NCI-H2227 (cell line): ENCODE measurements around the gene EPYC.

Experiments
- DNase-seq: peaks from one replicate; lab custom pipeline; 2025; ENCODE audit not compliant: unreplicated experiment; lab: John Stamatoyannopoulos, UW

EPYC gene

GRCh38 chr12:91004872-91005271 lies at the start of gene EPYC:
EPYC (minus strand) TSS chr12:91004972; CDS start chr12:91002565, 2,407 bp downstream.
- DNase-seq: no peak

- peak; percentile 52 for DNase-seq
These were observed 49.4 kb upstream of the EPYC start for GRCh38 chr12:91053951-91054715.

GRCh38 chr12:91052026-91052425 lies 47.3 kb upstream of the EPYC start:
- DNase-seq: no peak

- DNase-seq: no peak
These were observed 39.8 kb upstream of the EPYC start for GRCh38 chr12:91044586-91044985.

GRCh38 chr12:91043408-91043807 lies 38.6 kb upstream of the EPYC start:
- no peak for DNase-seq

- DNase-seq: no peak
These were observed 35.5 kb upstream of the EPYC start for GRCh38 chr12:91040096-91040755.

GRCh38 chr12:91037276-91037675 lies 32.5 kb upstream of the EPYC start:
- no peak for DNase-seq

- no peak for DNase-seq
These were observed 28.5 kb upstream of the EPYC start for GRCh38 chr12:91033251-91033650.

GRCh38 chr12:91023326-91024004 lies 18.7 kb upstream of the EPYC start:
- DNase-seq: no peak

GRCh38 chr12:91021076-91021475 lies 16.3 kb upstream of the EPYC start:
- DNase-seq: no peak

GRCh38 chr12:91019455-91019854 lies 14.7 kb upstream of the EPYC start:
- no peak for DNase-seq

GRCh38 chr12:91017511-91018263 lies 12.9 kb upstream of the EPYC start:
- DNase-seq: no peak

GRCh38 chr12:91017043-91017442 lies 12.3 kb upstream of the EPYC start:
- DNase-seq: no peak

- no peak for DNase-seq
These were observed 4.7 kb upstream of the EPYC start for GRCh38 chr12:91009319-91009950.

- no peak for DNase-seq
These were observed 2.9 kb upstream of the EPYC start for GRCh38 chr12:91007531-91008290.

- DNase-seq: no peak
These were observed 1.0 kb downstream of the EPYC start for GRCh38 chr12:91003737-91004136.

GRCh38 chr12:91001306-91001705 lies 3.5 kb downstream of the EPYC start:
- no peak for DNase-seq

- DNase-seq: no peak
These were observed 4.8 kb downstream of the EPYC start for GRCh38 chr12:90999966-91000365.

GRCh38 chr12:90999527-90999926 lies 5.2 kb downstream of the EPYC start:
- DNase-seq: no peak

GRCh38 chr12:90995010-90995409 lies 9.8 kb downstream of the EPYC start:
- DNase-seq: no peak
